Measurements from ENCODE around the gene ARHGEF17.

Gene ARHGEF17

GRCh38 chr11:73291781-73292524, 16.1 kb upstream of the ARHGEF17 start:
- DNase-seq (ENCODE audit: low spot score): no peak

- DNase-seq (ENCODE audit: low spot score): no peak
Observed at GRCh38 chr11:73292525-73292894, 15.6 kb upstream of the ARHGEF17 start.

DNA sequence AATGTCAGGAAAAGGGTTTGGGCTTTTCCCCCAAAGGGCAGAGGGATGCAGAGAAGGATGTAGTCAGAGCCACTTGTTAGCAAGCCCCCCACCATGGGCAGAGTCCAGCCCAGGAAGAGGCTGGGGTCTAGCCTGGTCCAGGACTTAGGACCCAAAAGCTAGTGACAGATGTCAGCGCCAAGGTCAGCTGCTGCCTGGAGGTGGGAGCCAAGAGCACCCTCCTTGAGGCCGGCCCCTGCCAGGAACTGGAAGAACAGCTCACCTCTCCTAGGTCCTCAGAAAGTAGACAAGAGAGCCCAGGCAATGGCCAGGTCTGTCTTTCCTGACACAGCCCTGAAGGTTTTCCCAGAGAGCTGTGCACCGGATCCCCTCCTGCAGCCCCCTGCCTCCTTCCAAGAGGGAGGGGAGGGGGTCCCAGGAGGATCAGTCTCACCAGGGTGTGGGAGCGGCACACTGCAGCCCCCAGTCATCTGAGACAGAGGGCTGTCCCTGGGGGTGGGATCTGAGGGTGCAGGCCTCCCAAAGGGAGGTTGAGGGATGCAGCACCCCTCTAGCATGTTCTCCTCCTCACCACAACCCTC, 14.6 kb upstream of the ARHGEF17 start:
- no peak for DNase-seq (ENCODE audit: low spot score)

DNA sequence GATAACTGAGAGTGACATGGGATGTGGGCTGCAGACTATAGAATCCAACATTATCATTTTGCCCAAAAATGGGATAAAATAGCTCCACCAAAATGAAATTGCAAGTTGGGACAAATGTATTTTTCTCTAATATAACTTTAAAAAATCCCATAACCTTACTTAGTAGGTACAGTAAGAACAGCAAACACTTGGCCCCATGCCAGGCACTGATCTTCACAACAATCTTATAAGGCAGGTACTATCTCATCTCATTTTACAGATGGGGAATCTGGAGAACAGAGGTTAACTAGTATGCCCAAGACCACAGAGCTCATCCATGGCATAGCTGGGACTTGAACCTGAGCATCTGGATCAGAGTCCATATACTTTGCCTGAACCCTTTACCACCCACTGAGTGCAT, 13.5 kb upstream of the ARHGEF17 start:
- no peak for DNase-seq (ENCODE audit: low spot score)

DNA sequence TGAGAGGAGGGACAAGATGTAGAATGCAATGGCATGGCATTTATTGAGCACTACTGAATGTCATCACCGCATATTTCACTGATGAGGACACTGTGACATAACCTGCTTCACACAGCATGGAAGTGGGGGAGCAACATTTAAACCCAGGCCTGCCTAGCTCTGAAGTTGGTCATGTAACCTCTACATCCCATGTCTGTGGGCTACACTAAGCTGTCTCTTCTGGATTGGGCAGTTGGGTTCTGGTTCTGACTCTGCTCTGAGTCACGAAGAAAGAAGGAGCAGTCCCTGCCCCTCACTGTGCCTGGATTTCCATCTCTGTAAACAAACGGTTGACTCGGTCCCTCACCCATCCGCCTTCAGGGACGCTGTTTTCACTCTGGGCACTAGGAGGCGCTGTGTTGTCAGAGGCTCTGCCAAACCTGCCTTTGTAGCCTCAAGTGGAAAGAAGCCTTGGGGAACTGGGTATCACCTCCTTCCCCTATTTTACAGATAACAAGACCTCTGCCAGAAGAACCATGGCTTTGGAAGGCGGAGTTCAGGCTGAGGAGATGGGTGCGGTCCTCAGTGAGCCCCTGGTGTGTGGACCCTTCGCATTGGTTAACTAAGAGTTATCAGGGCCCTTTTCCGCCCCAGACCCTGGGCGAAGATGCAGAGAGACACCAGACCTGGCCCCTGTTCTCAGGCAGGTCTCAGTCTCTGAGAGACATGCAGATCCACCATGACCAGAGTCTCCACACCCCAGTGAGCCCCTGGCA, 12.7 kb upstream of the ARHGEF17 start:
- peak; percentile 84 for DNase-seq (ENCODE audit: low spot score)

DNA sequence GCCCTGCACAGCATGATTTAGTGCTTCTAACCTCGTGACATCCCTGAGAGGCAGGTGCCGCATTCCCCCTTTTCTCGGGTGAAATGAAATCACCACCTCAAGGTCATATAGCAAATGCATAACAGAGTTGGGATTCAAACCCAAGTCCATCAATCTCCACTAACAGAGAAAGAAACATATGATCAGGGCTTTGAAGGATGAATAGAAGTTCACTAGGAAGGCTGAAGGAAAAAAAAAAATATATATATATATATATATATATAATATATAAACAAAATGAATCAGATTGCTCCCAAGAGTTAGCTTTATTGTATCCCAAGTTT, 12.1 kb upstream of the ARHGEF17 start:
- no peak for DNase-seq (ENCODE audit: low spot score)

GRCh38 chr11:73296501-73297230, 11.4 kb upstream of the ARHGEF17 start:
- DNase-seq (ENCODE audit: low spot score): no peak

DNA sequence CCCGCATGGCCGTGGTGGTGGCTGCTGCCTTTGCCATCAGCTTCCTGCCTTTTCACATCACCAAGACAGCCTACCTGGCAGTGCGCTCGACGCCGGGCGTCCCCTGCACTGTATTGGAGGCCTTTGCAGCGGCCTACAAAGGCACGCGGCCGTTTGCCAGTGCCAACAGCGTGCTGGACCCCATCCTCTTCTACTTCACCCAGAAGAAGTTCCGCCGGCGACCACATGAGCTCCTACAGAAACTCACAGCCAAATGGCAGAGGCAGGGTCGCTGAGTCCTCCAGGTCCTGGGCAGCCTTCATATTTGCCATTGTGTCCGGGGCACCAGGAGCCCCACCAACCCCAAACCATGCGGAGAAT, 10.9 kb upstream of the ARHGEF17 start:
- no peak for DNase-seq (ENCODE audit: low spot score)

GRCh38 chr11:73297702-73298101, 10.4 kb upstream of the ARHGEF17 start:
- no peak for DNase-seq (ENCODE audit: low spot score)

DNA sequence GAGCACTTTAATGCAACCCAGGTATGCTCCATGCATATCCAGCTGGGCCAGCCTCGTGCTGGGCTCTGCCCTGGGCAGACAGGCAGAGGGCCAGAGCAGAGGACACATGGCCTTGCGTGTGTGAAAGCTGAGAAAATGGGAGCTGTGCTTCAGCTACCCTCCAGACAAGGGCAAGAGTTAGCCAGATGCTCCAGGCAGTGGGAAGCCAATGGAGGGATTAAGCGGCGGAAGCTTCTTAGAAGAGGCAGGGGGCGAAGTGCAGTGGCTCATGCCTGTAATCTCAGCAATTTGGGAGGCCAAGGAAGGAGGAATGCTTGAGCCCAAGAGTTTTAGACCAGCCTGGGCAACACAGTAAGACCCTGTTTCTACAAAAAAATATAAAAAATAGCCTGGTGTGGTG, 9.8 kb upstream of the ARHGEF17 start:
- DNase-seq (ENCODE audit: low spot score): no peak

DNA sequence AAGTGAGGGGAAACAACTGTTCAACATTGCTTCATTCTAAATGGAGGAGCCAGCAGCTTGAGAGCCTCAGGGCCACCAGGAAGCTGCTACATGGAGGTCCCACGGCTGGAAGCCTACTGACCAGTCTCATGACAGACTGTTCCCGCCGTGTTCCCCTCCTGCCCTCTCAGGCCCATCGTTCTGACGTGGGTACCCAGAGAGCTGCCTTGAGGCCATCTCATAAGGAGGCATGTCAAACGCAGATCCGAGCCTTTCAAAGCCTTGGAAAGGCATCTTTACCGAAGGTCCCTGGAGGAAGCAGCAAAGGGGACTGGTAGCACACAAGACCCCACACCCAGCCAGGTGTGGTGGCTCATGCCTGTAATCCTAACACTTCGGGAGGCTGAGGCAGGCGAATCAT, 8.3 kb upstream of the ARHGEF17 start:
- DNase-seq (ENCODE audit: low spot score): no peak

DNA sequence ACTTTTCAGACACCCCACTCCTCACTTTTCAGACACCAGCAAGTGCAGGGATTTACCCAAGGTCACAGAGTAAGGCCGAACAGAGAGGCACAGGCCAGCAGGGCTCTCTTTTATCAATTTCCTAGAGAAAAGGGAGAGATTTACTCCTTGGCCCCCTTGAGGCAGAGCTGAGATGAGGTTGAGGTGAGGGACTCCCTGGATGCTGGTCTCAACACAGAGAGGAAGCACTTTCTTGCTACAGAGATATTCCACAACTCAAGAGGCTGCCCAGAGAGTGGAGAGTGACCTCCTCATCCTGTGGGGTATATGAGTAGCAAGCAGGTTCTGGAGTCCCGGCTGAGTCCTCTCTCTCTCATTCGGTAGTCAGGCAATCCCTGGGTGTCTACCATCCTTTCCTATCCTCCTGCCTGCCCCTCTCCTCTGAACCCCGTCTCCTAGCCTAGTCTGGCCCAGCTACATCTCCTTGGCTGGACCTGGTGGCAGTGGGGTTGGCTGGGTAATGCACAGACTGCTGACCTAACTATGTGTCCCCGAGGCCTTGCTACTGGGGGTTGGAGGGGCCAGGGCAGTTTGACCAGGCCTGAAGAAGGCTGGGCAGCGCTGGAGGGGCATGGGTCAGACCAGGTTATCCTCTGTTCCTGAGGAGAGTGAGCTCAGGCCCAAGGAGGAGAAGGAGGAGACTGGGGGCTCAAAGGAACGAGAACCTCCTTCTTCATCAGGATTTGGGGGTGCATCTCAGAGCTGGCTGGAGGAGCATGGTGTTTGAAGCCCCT, 1.8 kb upstream of the ARHGEF17 start:
- no peak for DNase-seq (ENCODE audit: low spot score)

GRCh38 chr11:73306977-73307322, 1.1 kb upstream of the ARHGEF17 start:
- no peak for DNase-seq (ENCODE audit: low spot score)

DNA sequence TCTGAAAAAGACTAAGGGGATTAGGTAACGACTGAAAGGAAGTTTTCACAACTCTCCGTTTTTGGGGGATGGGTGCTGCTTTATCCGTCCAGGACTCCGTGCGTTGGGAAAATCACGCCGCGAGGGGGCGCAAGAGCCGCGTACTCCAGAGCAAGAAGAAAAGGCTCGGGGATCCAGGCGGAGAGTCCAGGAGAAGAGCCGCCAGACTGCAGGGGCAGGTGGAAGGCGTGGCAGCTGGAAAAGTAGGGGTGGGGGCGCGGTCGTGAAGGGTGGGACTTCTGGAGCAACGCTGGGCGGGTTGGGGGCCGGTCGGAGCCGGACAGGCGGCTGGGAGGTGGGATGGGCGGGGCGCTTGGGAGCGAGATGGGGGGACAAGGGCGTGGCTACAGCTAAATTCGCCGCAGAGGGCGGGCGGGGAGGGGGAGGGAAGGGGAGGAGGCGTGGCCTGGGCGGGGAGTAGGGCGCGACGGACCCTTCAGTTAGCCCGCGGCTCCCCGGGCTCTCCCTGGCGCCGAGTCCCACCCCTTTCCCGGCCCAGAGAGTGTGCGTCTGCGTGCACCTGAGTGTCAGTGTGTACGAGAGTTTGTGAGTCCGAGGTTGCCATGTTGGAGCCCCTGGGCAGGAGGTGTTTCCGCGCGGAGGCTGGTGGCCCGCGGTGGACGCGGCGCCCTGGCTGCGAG, 613 bp upstream of the ARHGEF17 start:
- peak; percentile 94 for DNase-seq (ENCODE audit: low spot score)

DNA sequence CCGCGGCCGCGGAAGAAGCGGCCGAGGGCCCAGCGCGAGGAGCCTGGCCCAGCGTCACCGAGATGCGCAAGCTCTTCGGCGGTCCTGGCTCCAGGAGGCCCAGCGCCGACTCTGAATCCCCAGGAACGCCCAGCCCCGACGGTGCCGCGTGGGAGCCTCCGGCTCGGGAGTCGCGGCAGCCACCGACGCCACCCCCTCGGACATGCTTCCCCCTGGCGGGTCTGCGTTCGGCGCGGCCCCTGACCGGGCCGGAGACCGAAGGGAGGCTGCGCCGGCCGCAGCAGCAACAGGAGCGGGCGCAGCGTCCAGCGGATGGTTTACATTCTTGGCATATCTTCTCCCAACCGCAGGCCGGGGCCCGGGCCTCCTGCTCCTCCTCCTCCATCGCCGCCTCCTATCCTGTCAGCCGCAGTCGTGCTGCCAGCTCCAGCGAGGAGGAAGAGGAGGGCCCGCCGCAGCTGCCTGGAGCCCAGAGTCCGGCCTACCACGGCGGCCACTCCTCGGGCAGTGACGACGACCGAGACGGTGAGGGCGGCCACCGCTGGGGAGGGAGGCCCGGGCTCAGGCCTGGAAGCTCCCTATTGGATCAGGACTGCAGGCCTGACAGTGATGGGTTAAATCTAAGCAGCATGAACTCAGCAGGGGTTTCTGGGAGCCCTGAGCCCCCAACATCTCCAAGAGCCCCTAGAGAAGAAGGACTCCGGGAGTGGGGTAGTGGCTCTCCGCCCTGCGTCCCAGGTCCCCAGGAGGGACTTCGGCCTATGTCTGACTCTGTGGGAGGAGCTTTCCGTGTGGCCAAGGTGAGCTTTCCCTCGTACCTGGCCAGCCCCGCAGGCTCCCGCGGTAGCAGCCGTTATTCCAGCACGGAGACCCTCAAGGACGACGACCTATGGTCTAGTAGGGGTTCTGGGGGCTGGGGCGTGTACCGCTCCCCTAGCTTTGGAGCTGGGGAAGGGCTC, 1.2 kb downstream of the ARHGEF17 start:
- DNase-seq (ENCODE audit: low spot score): peak; percentile 95

DNA sequence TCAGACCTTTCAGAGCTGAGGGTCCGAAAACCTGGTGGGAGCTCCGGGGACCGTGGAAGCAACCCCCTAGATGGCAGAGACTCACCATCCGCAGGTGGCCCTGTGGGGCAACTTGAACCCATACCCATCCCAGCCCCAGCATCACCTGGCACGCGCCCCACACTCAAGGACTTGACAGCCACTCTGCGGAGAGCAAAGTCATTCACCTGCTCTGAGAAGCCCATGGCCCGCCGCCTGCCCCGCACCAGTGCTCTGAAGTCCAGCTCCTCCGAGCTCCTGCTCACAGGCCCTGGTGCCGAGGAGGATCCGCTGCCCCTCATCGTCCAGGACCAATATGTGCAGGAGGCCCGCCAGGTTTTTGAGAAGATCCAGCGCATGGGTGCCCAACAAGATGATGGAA, 2.0 kb downstream of the ARHGEF17 start:
- no peak for DNase-seq (ENCODE audit: low spot score)

DNA sequence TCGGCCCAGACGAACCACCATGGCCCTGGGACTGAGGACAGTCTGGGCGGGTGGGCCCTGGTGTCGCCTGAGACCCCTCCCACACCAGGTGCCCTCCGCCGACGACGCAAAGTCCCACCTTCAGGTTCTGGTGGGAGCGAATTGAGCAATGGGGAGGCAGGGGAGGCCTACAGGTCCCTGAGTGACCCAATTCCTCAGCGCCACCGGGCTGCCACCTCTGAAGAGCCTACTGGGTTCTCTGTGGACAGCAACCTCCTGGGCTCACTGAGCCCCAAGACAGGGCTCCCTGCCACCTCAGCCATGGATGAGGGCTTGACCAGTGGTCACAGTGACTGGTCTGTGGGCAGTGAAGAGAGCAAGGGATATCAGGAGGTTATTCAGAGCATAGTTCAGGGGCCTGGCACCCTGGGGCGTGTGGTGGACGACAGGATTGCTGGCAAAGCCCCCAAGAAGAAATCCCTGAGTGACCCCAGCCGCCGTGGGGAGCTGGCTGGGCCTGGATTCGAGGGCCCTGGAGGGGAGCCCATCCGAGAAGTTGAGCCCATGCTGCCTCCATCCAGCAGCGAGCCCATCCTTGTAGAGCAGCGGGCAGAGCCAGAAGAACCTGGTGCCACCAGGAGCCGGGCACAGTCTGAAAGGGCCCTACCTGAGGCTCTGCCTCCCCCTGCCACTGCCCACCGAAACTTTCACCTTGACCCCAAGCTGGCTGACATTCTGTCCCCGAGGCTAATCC, 2.8 kb downstream of the ARHGEF17 start:
- no peak for DNase-seq (ENCODE audit: low spot score)

- DNase-seq (ENCODE audit: low spot score): no peak
Observed at GRCh38 chr11:73311394-73311869, 3.4 kb downstream of the ARHGEF17 start.

DNA sequence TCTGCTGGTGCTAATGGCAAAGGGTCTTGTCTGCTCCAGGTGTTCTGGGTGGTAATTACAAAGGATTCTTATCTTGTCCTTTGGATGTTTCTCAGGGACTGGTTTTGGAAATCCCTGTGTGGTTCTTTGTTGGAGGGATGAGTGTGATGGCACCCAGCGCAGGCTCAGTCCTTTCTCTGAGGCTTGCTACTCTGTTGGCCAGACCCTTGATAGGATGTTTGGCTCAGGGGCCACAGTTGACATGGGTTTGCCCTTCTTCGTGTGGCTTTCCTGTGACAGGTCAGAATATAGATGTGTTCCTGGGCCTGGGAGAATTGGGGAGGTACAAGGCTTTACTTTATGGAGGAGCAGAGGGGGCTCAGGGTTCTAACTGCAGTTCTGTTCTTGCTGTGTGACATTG, 4.0 kb downstream of the ARHGEF17 start:
- no peak for DNase-seq (ENCODE audit: low spot score)

GRCh38 chr11:73312851-73313327, 4.8 kb downstream of the ARHGEF17 start:
- no peak for DNase-seq (ENCODE audit: low spot score)

Data from hepatic stellate cell (primary cell).